ENCODE data around the gene SARS2.
A peak's percentile ranks its signal among the peaks of the same experiment; 100 is the strongest.

Gene SARS2

GRCh38 chr19:38901683-38902082 is 28.9 kb downstream of the SARS2 start:
- no peak for DNase-seq (ENCODE audit: low read depth)
- H3K4me3 ChIP-seq (ENCODE audit: low read depth, low read length), result no peak overlapping the region
- no peak for TF ChIP-seq MAX (IDR thresholded peaks at IDR 0.05; ENCODE audit: low read depth, low read length)
- TF ChIP-seq CTCF (IDR thresholded peaks at IDR 0.05; ENCODE audit: low read depth, low read length), result no peak
- no peak for TF ChIP-seq POLR2A (IDR thresholded peaks at IDR 0.05; ENCODE audit: extremely low read depth, insufficient read length)
- TF ChIP-seq MYC (IDR thresholded peaks at IDR 0.05; ENCODE audit: low read depth, low read length), result no peak

DNA sequence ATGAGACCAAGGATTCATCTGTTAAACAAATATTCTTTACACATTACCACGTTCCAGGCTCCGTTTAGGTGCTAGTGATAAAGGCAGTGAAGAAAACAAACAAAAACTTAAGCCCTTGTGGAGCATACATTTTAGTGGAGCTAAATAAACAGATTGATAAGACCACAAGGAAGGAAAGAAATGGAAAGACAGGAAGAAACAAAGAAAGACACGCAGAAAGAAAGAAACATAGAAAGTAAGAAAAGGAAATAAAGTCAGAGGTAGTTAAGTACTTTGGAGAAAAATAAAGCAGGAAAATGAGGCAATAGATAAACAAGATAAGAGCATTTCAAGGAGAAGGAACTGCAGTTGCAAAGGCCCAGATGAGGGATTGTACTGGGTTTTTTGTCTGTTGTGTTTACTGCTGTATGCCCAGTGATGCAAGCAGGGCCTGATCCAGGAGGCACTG is 29.8 kb downstream of the SARS2 start:
- DNase-seq (ENCODE audit: low read depth), result no peak
- no peak for TF ChIP-seq POLR2A (IDR thresholded peaks at IDR 0.05; ENCODE audit: extremely low read depth, insufficient read length)
- TF ChIP-seq CTCF (IDR thresholded peaks at IDR 0.05; ENCODE audit: low read depth, low read length), result no peak
- TF ChIP-seq MYC (IDR thresholded peaks at IDR 0.05; ENCODE audit: low read depth, low read length), result no peak
- no peak for TF ChIP-seq MAX (IDR thresholded peaks at IDR 0.05; ENCODE audit: low read depth, low read length)
- peak overlapping the region; percentile 92 for H3K4me3 ChIP-seq (ENCODE audit: low read depth, low read length)

DNA sequence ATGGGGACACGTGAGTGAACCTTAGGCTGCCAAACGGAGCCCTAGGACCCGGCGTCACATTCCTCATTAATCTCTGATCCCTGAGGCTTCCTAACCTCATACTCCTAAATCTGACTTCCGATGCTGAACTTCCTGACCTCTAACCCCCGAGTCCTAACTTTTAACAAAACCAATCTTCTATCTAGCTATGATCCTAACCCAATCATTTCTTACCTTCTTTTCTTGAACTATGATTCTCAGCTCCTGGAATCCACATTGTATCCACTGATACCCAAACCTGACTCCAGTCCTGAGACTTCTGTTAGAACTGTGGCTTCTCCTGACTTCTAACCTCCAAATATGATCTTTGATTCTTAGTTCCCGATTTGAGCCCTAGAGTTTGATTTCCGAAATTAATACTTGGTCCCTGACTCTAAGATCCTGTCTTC is 30.3 kb downstream of the SARS2 start:
- no peak for DNase-seq (ENCODE audit: low read depth)
- TF ChIP-seq CTCF (IDR thresholded peaks at IDR 0.05; ENCODE audit: low read depth, low read length), result no peak
- TF ChIP-seq MYC (IDR thresholded peaks at IDR 0.05; ENCODE audit: low read depth, low read length), result no peak
- no peak for TF ChIP-seq POLR2A (IDR thresholded peaks at IDR 0.05; ENCODE audit: extremely low read depth, insufficient read length)
- no peak for TF ChIP-seq MAX (IDR thresholded peaks at IDR 0.05; ENCODE audit: low read depth, low read length)
- H3K4me3 ChIP-seq (ENCODE audit: low read depth, low read length), result peak overlapping the region; percentile 92

GRCh38 chr19:38899447-38900201 is 30.9 kb downstream of the SARS2 start, which contains the start of the genes NFKBIB and SIRT2:
TSS of gene NFKBIB (plus strand) at chr19:38899969. CDS start at chr19:38900033, 64 bp downstream.
TSS of gene SIRT2 (minus strand) at chr19:38899618. CDS start at chr19:38899521, 97 bp downstream.
- peak within 1 kb of the TSS; percentile 92 for H3K4me3 ChIP-seq (ENCODE audit: low read depth, low read length)
- peak; percentile 98 for DNase-seq (ENCODE audit: low read depth)
- no peak for TF ChIP-seq CTCF (IDR thresholded peaks at IDR 0.05; ENCODE audit: low read depth, low read length)
- TF ChIP-seq POLR2A (IDR thresholded peaks at IDR 0.05; ENCODE audit: extremely low read depth, insufficient read length), result no peak
- TF ChIP-seq MAX (IDR thresholded peaks at IDR 0.05; ENCODE audit: low read depth, low read length), result no peak; the same call in 1 of the 2 replicates
- TF ChIP-seq MYC (IDR thresholded peaks at IDR 0.05; ENCODE audit: low read depth, low read length), result no peak

DNA sequence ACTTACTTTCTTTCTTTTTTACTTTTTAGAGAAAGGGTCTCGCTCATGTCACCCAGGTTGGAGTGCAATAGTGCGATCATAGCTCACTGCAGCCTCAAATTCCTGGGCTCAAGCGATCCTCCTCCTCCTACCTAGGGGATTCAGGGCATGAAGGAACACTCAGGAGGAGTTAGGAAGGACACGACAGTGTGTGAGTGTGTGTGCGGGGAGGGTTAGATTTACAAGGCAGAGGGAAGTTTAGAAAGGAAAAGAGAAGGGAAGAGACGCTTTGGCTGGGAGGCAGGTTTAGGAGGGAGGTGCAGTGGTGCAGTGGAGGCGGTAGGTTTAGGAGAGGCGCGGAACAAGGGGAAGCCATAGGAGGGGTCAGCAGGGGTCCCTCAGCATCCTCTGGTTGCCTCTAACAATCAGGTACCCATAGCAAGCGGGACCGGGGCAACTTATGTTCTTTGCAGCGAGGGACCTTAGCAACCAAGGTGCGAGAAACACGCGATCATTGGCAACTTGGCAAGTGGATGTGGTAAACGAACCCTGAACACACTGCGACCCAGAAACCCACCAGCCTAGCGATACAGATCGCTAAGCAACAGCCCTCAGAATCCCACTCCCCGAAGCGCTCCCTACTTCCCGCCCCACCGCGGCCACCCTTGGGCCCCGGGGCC is 31.6 kb downstream of the SARS2 start:
- DNase-seq (ENCODE audit: low read depth), result no peak
- TF ChIP-seq MAX (IDR thresholded peaks at IDR 0.05; ENCODE audit: low read depth, low read length) (no peak), MYC (IDR thresholded peaks at IDR 0.05; ENCODE audit: low read depth, low read length) (no peak), CTCF (IDR thresholded peaks at IDR 0.05; ENCODE audit: low read depth, low read length) (no peak), POLR2A (IDR thresholded peaks at IDR 0.05; ENCODE audit: extremely low read depth, insufficient read length) (no peak)

More for the DNA sequence above, 31.6 kb downstream of the SARS2 start:
- H3K4me3 ChIP-seq (ENCODE audit: low read depth, low read length), result peak overlapping the region; percentile 71
